A673 (cell line): ENCODE measurements around the gene PTH1R. TPM values are rescaled to one million over a fixed set of nuclear protein-coding genes. Genes with fewer than 3 reads are reported as not detected.

Source experiments
- BruUV-seq: library from RNA; stranded (reverse); fragments of 400-500 nt; replicated peaks from 2 replicates; lab custom pipeline; 2021; lab: Mats Ljungman, UMichigan
- CTCF ChIA-PET: fragments of 300-600 bp; sonication (Branson Sonifier 250); formaldehyde crosslinking; loops from one replicate; lab custom pipeline; 2022; ENCODE audit warnings: antibody characterized with exemption; lab: Charles Lee
- POLR2A ChIA-PET: fragments of 300-600 bp; sonication (Branson Sonifier 250); formaldehyde crosslinking; loops from one replicate; lab custom pipeline; 2022; ENCODE audit warnings: antibody characterized with exemption; ENCODE audit not compliant: low non-redundant PET; lab: Charles Lee
- DNase-seq: peaks from one replicate; pipeline ENCODE4 v3.0.0-alpha.2; 2015; ENCODE audit warnings: low spot score
- H3K27ac ChIP-seq: fragments of 200-600 bp; sonication (generic); 2 replicates; pipeline ENCODE4 v1.5.1; 2016; ENCODE audit warnings: mixed run types, low read depth, mild to moderate bottlenecking, mixed read lengths, antibody characterized with exemption, low read length; ENCODE audit not compliant: poor library complexity, severe bottlenecking
- H3K27me3 ChIP-seq: fragments of 200-600 bp; sonication (generic); replicated peaks from 2 replicates; pipeline ENCODE4 v1.6.1; 2017; ENCODE audit warnings: mixed run types, low read depth, mild to moderate bottlenecking, mixed read lengths, antibody characterized with exemption, low read length; ENCODE audit not compliant: insufficient read depth, poor library complexity
- H3K36me3 ChIP-seq: fragments of 200-600 bp; sonication (generic); 2 replicates; pipeline ENCODE4 v1.6.1; 2016; ENCODE audit warnings: mixed run types, mild to moderate bottlenecking, mixed read lengths, antibody characterized with exemption, low read length; ENCODE audit not compliant: insufficient read depth, poor library complexity, severe bottlenecking
- H3K4me1 ChIP-seq: fragments of 200-600 bp; sonication (generic); 2 replicates; pipeline ENCODE4 v1.6.1; 2017; ENCODE audit warnings: mixed run types, mild to moderate bottlenecking, mixed read lengths, antibody characterized with exemption, low read length; ENCODE audit not compliant: insufficient read depth, poor library complexity, severe bottlenecking
- H3K4me3 ChIP-seq: fragments of 200-600 bp; sonication (generic); 2 replicates; pipeline ENCODE4 v1.5.1; 2016; ENCODE audit warnings: low read depth, mixed run types, mild to moderate bottlenecking, mixed read lengths, low read length; ENCODE audit not compliant: poor library complexity, severe bottlenecking
- H3K9me3 ChIP-seq: fragments of 200-600 bp; sonication (generic); 2 replicates; pipeline ENCODE4 v1.6.1; 2016; ENCODE audit warnings: mixed run types, low read depth, mild to moderate bottlenecking, mixed read lengths, antibody characterized with exemption, low read length; ENCODE audit not compliant: poor library complexity, severe bottlenecking
- CTCF ChIP-seq: fragments of 300-800, 200-600 bp; sonication (generic); conservative IDR thresholded peaks from 2 replicates; pipeline ENCODE4 v1.5.1; 2017; ENCODE audit warnings: low read depth, mild to moderate bottlenecking, antibody characterized with exemption, low read length, moderate library complexity, mixed read lengths
- EZH2 ChIP-seq: fragments of 200-600 bp; sonication (generic); IDR thresholded peaks from 2 replicates; pipeline ENCODE4 v1.6.1; 2017; ENCODE audit warnings: borderline replicate concordance, low read depth, mild to moderate bottlenecking, mixed read lengths, antibody characterized with exemption, low read length; ENCODE audit not compliant: poor library complexity, severe bottlenecking
- intact Hi-C: fragments of 100-400 bp; cut with micrococcal nuclease; formaldehyde crosslinking; loops from one replicate; pipeline ENCODE4 v1.10.0; 2022; ENCODE audit not compliant: unreplicated experiment
- total RNA-seq: library from RNA; stranded (reverse); gene quantifications from 2 replicates; pipeline ENCODE4 v1.2.3, GENCODE V29; 2021

PTH1R gene
- total RNA-seq, 1 experiment from 2014 or later: 1.2 TPM

- no peak for DNase-seq
- TF ChIP-seq CTCF (no peak), EZH2 (no peak)
- Histone ChIP-seq H3K27me3 (no peaks in the 10 kb centered on the region), H3K4me3 (no peak overlapping the region), H3K36me3 (peaks cover 5% of the 10 kb centered on the region), H3K9me3 (no peaks in the 10 kb centered on the region), H3K27ac (no peak overlapping the region), H3K4me1 (peaks cover 11% of the 10 kb centered on the region)
- BruUV-seq: no TSS peak
- POLR2A ChIA-PET: no interaction called here
- intact Hi-C loops: no loop called here
- CTCF ChIA-PET: interaction anchor here (0.7 kb wide), 1 partner anchor 27 kb away, joined by 3 read pairs; no protein-coding TSS in a partner anchor
Measured at GRCh38 chr3:46912986-46913385, 35.5 kb downstream of the PTH1R start.

DNA sequence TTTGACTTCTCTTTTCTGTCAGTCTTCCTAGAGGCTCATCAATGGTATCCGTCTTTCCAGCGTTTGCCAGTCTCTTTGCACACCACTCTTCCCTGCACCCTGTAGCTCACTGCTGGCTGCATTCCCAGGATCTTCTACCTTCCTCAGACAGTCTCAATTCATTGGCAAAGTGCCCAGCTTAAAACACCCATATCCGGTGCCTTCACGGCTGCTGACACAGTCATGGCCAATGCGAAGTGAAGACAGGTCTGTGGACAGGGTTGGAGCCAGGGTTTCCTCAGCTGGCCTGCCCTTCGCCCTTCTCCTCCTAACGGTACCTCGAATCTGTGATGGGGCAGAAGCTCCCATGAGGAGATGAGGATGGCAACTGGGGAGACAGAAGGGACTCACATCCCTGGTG is 36.1 kb downstream of the PTH1R start:
- peak; percentile 82 for DNase-seq
- CTCF ChIA-PET: interaction anchor here (0.5 kb wide), 1 partner anchor 220 kb away, joined by 4 read pairs; the partner anchor contains the start of gene ALS2CL
- Histone ChIP-seq H3K4me1 (peaks cover 11% of the 10 kb centered on the region), H3K27me3 (no peaks in the 10 kb centered on the region), H3K9me3 (no peaks in the 10 kb centered on the region), H3K4me3 (no peak overlapping the region), H3K36me3 (peaks cover 12% of the 10 kb centered on the region), H3K27ac (no peak overlapping the region)
- TF ChIP-seq EZH2: no peak
- TF ChIP-seq CTCF: no peak
- intact Hi-C loops: no loop called here
- BruUV-seq: no TSS peak
- POLR2A ChIA-PET: no interaction called here

GRCh38 chr3:46914849-46915248 is 37.3 kb downstream of the PTH1R start:
- ChIA-PET POLR2A (no interaction called here), CTCF (interaction anchor here (0.6 kb wide), 1 partner anchor 56 kb away, joined by 3 read pairs; no protein-coding TSS in a partner anchor)
- H3K4me3 ChIP-seq: no peak overlapping the region
- no TSS peak for BruUV-seq
- H3K27ac ChIP-seq: no peak overlapping the region
- peaks cover 20% of the 10 kb centered on the region for H3K36me3 ChIP-seq
- no peaks in the 10 kb centered on the region for H3K27me3 ChIP-seq
- H3K4me1 ChIP-seq: peaks cover 8% of the 10 kb centered on the region
- TF ChIP-seq EZH2 (no peak), CTCF (no peak)
- intact Hi-C loops: no loop called here
- DNase-seq: no peak
- H3K9me3 ChIP-seq: no peaks in the 10 kb centered on the region
